HCT116 (cell line): Measurements from ENCODE around the gene KCNJ16. TPM values are rescaled to one million over a fixed set of nuclear protein-coding genes. Genes with fewer than 3 reads are reported as not detected.

Experiments
- ATAC-seq: fragments of 200-7000 bp; cut with Tn5 transposase; 2 replicates; pipeline ENCODE4 v1.9.1; 2020; ENCODE audit warnings: mild to moderate bottlenecking, moderate library complexity
- BruUV-seq: library from RNA; stranded (reverse); fragments of 400-500 nt; replicated peaks from 2 replicates; lab custom pipeline; 2021; lab: Mats Ljungman, UMichigan
- CTCF ChIA-PET: fragments of 300-600 bp; sonication (Branson Sonifier 250); formaldehyde crosslinking; loops from one replicate; lab custom pipeline; 2021; ENCODE audit warnings: antibody characterized with exemption; lab: Charles Lee
- POLR2A ChIA-PET: fragments of 300-600, 350-600 bp; sonication (Branson Sonifier 250); formaldehyde crosslinking; loops from one replicate; lab custom pipeline; 2021; ENCODE audit warnings: antibody characterized with exemption; lab: Charles Lee
- RAD21 ChIA-PET, 2 experiments: fragments of 300-600 bp; sonication (Branson Sonifier 250); formaldehyde crosslinking; loops; one replicate each; lab custom pipeline; 2023; ENCODE audit warnings: low total read pairs in 2 of 2; ENCODE audit not compliant: uncharacterized antibody in 2 of 2, unreplicated experiment in 2 of 2, low non-redundant PET in 1 of 2; lab: Charles Lee
- DNase-seq: peaks from one replicate; pipeline ENCODE4 v3.0.0-alpha.2; 2010; ENCODE audit warnings: low read depth, low spot score
- H2AFZ ChIP-seq: fragments of 200-600 bp; shearing (Covaris generic), sonication (generic); 2 replicates; pipeline ENCODE4 v1.6.1; 2017; ENCODE audit warnings: low read depth, mixed run types, mixed read lengths, antibody characterized with exemption, low read length; ENCODE audit not compliant: poor library complexity, severe bottlenecking
- H3K27ac ChIP-seq: 2 replicates; pipeline ENCODE4 v1.5.1; 2012; ENCODE audit warnings: low read depth, low read length
- H3K27me3 ChIP-seq: fragments of 200-600 bp; sonication (generic); 2 replicates; pipeline ENCODE4 v1.6.1; 2016; ENCODE audit warnings: mixed run types, low read length, mixed read lengths; ENCODE audit not compliant: insufficient read depth
- H3K36me3 ChIP-seq, 2 experiments: fragments of 200-500 bp in 1 of 2; fragments of 200-600 bp in 1 of 2; sonication (Bioruptor generic) in 1 of 2; sonication (generic) in 1 of 2; 2 replicates each; pipeline versions ENCODE4 v1.5.1 to v1.6.1; 2014 to 2016; ENCODE audit warnings: low read length in 2 of 2, inconsistent platforms in 1 of 2, mixed read lengths in 1 of 2, mixed run types in 1 of 2; ENCODE audit not compliant: insufficient read depth in 2 of 2, control insufficient read depth in 1 of 2
- H3K4me1 ChIP-seq, 2 experiments: fragments of 200-600 bp in 1 of 2; sonication (generic) in 1 of 2; 2 replicates each; pipeline versions ENCODE4 v1.5.1 to v1.6.1; 2012 to 2017; ENCODE audit warnings: low read length in 2 of 2, inconsistent platforms in 1 of 2, mild to moderate bottlenecking in 1 of 2, mixed read lengths in 1 of 2, mixed run types in 1 of 2, moderate library complexity in 1 of 2; ENCODE audit not compliant: insufficient read depth in 2 of 2, control insufficient read depth in 1 of 2
- H3K4me2 ChIP-seq: fragments of 200-600 bp; sonication (generic); 2 replicates; pipeline ENCODE4 v1.6.1; 2017; ENCODE audit warnings: mixed run types, low read length, mixed read lengths
- H3K4me3 ChIP-seq, 2 experiments: fragments of 200-600 bp in 1 of 2; sonication (generic) in 1 of 2; replicated peaks in 1 of 2; 2 replicates each; pipeline ENCODE4 v1.5.1; 2011 to 2016; ENCODE audit warnings: low read length in 2 of 2, control low read depth in 1 of 2, low read depth in 1 of 2, mild to moderate bottlenecking in 1 of 2, mixed read lengths in 1 of 2, mixed run types in 1 of 2
- H3K79me2 ChIP-seq: fragments of 200-600 bp; sonication (generic); 2 replicates; pipeline ENCODE4 v1.6.1; 2017; ENCODE audit warnings: mild to moderate bottlenecking, mixed run types, low read length, moderate library complexity, mixed read lengths; ENCODE audit not compliant: insufficient read depth
- H3K9ac ChIP-seq: fragments of 200-600 bp; sonication (generic); 2 replicates; pipeline ENCODE4 v1.6.1; 2016; ENCODE audit warnings: low read length, mixed read lengths
- H3K9me2 ChIP-seq: fragments of 200-600 bp; sonication (generic), shearing (Covaris generic); 2 replicates; pipeline ENCODE4 v1.6.1; 2017; ENCODE audit warnings: mixed run types, mild to moderate bottlenecking, moderate library complexity; ENCODE audit not compliant: insufficient read depth
- H3K9me3 ChIP-seq, 2 experiments: fragments of 200-500 bp in 1 of 2; fragments of 200-600 bp in 1 of 2; sonication (Bioruptor generic) in 1 of 2; sonication (generic) in 1 of 2; 2 replicates each; pipeline ENCODE4 v1.6.1; 2014 to 2017; ENCODE audit warnings: low read length in 2 of 2, mixed read lengths in 2 of 2, inconsistent platforms in 1 of 2, low read depth in 1 of 2, mild to moderate bottlenecking in 1 of 2, mixed run types in 1 of 2, moderate library complexity in 1 of 2; ENCODE audit not compliant: control insufficient read depth in 1 of 2, insufficient read depth in 1 of 2
- H4K20me1 ChIP-seq: fragments of 200-600 bp; sonication (generic), shearing (Covaris generic); 2 replicates; pipeline ENCODE4 v1.6.1; 2017; ENCODE audit warnings: mixed run types, mild to moderate bottlenecking, moderate library complexity; ENCODE audit not compliant: insufficient read depth
- CBX3 ChIP-seq: IDR thresholded peaks from 2 replicates; pipeline ENCODE4 v1.6.1; 2012; ENCODE audit warnings: low read depth
- CEBPB ChIP-seq: IDR thresholded peaks from 2 replicates; pipeline ENCODE4 v1.6.1; 2012; ENCODE audit warnings: low read depth
- CTCF ChIP-seq, 3 experiments: fragments of 200-600 bp in 1 of 3; sonication (generic) in 1 of 3; IDR thresholded peaks in 2 of 3; conservative IDR thresholded peaks in 1 of 3; 2 replicates each; pipeline ENCODE4 v1.5.1; 2012 to 2017; ENCODE audit warnings: low read depth in 2 of 3, low read length in 2 of 3, antibody characterized with exemption in 1 of 3, borderline replicate concordance in 1 of 3, control low read depth in 1 of 3, mild to moderate bottlenecking in 1 of 3, mixed read lengths in 1 of 3, mixed run types in 1 of 3, moderate library complexity in 1 of 3; ENCODE audit not compliant: insufficient read depth in 1 of 3
- EZH2 ChIP-seq: fragments of 200-600 bp; sonication (generic); IDR thresholded peaks from 2 replicates; pipeline ENCODE4 v1.6.1; 2017; ENCODE audit warnings: antibody characterized with exemption, mixed run types
- EZH2phosphoT487 ChIP-seq: fragments of 200-600 bp; IDR thresholded peaks from 2 replicates; pipeline ENCODE4 v1.6.1; 2018; ENCODE audit warnings: antibody characterized with exemption, borderline replicate concordance
- FOSL1 ChIP-seq: IDR thresholded peaks from 2 replicates; pipeline ENCODE4 v1.6.1; 2012; ENCODE audit warnings: low read depth
- MAX ChIP-seq: IDR thresholded peaks from 2 replicates; pipeline ENCODE4 v1.6.1; 2012
- POLR2A ChIP-seq: IDR thresholded peaks from 2 replicates; pipeline ENCODE4 v1.7.0; 2011; ENCODE audit warnings: borderline replicate concordance; ENCODE audit not compliant: insufficient read depth, insufficient read length; ENCODE audit errors: extremely low read depth
- POLR2AphosphoS5 ChIP-seq: IDR thresholded peaks from 2 replicates; pipeline ENCODE4 v1.6.1; 2011; ENCODE audit warnings: mild to moderate bottlenecking, low read depth, low read length, moderate library complexity
- RAD21 ChIP-seq: IDR thresholded peaks from 2 replicates; pipeline ENCODE4 v1.6.1; 2012; ENCODE audit warnings: low read depth, mild to moderate bottlenecking
- YY1 ChIP-seq: IDR thresholded peaks from 2 replicates; pipeline ENCODE4 v1.6.1; 2011; ENCODE audit warnings: low read length, low read depth, moderate library complexity, mild to moderate bottlenecking; ENCODE audit not compliant: insufficient replicate concordance; ENCODE audit errors: extremely low read depth
- ZBTB33 ChIP-seq: IDR thresholded peaks from 2 replicates; pipeline ENCODE4 v1.6.1; 2011; ENCODE audit warnings: mild to moderate bottlenecking, low read length, moderate library complexity; ENCODE audit not compliant: insufficient replicate concordance; ENCODE audit errors: extremely low read depth
- ZNF274 ChIP-seq: fragments of 200-500 bp; sonication (Bioruptor generic); IDR thresholded peaks from 2 replicates; pipeline ENCODE4 v1.6.1; 2014; ENCODE audit warnings: mild to moderate bottlenecking, low read depth, low read length, inconsistent platforms
- intact Hi-C: fragments of 100-400 bp; cut with micrococcal nuclease; formaldehyde crosslinking; loops from 2 replicates; pipeline ENCODE4 v1.10.0; 2022
- total RNA-seq: library from RNA; stranded (reverse); gene quantifications from one replicate; pipeline ENCODE4 v1.2.1, GENCODE V29; 2021; ENCODE audit not compliant: unreplicated experiment

The KCNJ16 gene
- total RNA-seq, 1 experiment from 2014 or later, result not detected

GRCh38 chr17:70169709-70170597 is 94.9 kb downstream of the KCNJ16 start (continued):
- TF ChIP-seq EZH2phosphoT487 (no peak), CTCF (IDR thresholded peaks at IDR 0.05 in 2 of 3, conservative IDR thresholded peaks at IDR 0.05 in 1 of 3; ENCODE audit: borderline replicate concordance in 1 of 3, insufficient read depth in 1 of 3, low read depth in 2 of 3, low read length in 2 of 3) (no peak), YY1 (no peak)

- no peak overlapping the region for H3K9ac ChIP-seq
- no peaks in the 10 kb centered on the region for H3K27me3 ChIP-seq
- no peak for TF ChIP-seq FOSL1
- TF ChIP-seq CEBPB, result no peak
- TF ChIP-seq EZH2phosphoT487, result no peak
- TF ChIP-seq EZH2, result no peak
- TF ChIP-seq CBX3, result no peak
- no peak for TF ChIP-seq POLR2AphosphoS5
- no peak for TF ChIP-seq MAX
- TF ChIP-seq ZNF274, result no peak
- no peak for TF ChIP-seq RAD21
- no peak for TF ChIP-seq ZBTB33
- TF ChIP-seq CTCF (IDR thresholded peaks at IDR 0.05 in 2 of 3, conservative IDR thresholded peaks at IDR 0.05 in 1 of 3; ENCODE audit: borderline replicate concordance in 1 of 3, insufficient read depth in 1 of 3, low read depth in 2 of 3, low read length in 2 of 3), result no peak
- TF ChIP-seq POLR2A, result no peak
- H3K79me2 ChIP-seq, result no peaks in the 10 kb centered on the region
- DNase-seq (no peak), ATAC-seq (no peak)
- peaks cover 0 to 7% of the 10 kb centered on the region in 2 experiments; a peak in 2 of 4 replicates for H3K9me3 ChIP-seq
- no peaks in the 10 kb centered on the region for H3K9me2 ChIP-seq
- H3K4me3 ChIP-seq, result no peak overlapping the region
- CTCF ChIA-PET, result no interaction called here
- no peaks in the 10 kb centered on the region for H4K20me1 ChIP-seq
- BruUV-seq, result no TSS peak
- H3K27ac ChIP-seq, result no peak overlapping the region
- POLR2A ChIA-PET, result no interaction called here
- intact Hi-C loops, result no loop called here
- no peak overlapping the region for H3K4me2 ChIP-seq
- RAD21 ChIA-PET, result no interaction called here
- H2AFZ ChIP-seq, result no peak overlapping the region
- no peaks in the 10 kb centered on the region for H3K4me1 ChIP-seq
- H3K36me3 ChIP-seq, result no peaks in the 10 kb centered on the region
Measured at GRCh38 chr17:70171159-70171558, 96.1 kb downstream of the KCNJ16 start.
